Activated T-cell treated with anti-CD3 and anti-CD28 coated beads, Interleukin-2, amount 50 U/mL, for 24 hours (primary cell): ENCODE results near the gene MVB12B.

Source experiments
- DNase-seq: peaks from one replicate; pipeline ENCODE4 v3.0.0-alpha.2; 2020
- H3K27ac Mint-ChIP-seq: 2 replicates; pipeline ENCODE4 v1.8.0; 2020; ENCODE audit warnings: mild to moderate bottlenecking, mixed read lengths
- H3K27me3 Mint-ChIP-seq: 2 replicates; pipeline ENCODE4 v1.8.0; 2020; ENCODE audit warnings: mixed read lengths
- H3K36me3 Mint-ChIP-seq: 2 replicates; pipeline ENCODE4 v1.8.0; 2020; ENCODE audit warnings: low read depth, mixed read lengths
- H3K4me1 Mint-ChIP-seq: 2 replicates; pipeline ENCODE4 v1.8.0; 2020; ENCODE audit warnings: low read depth, mixed read lengths
- H3K4me3 Mint-ChIP-seq: 2 replicates; pipeline ENCODE4 v1.8.0; 2020; ENCODE audit warnings: mild to moderate bottlenecking, moderate library complexity, mixed read lengths
- H3K9me3 Mint-ChIP-seq: 2 replicates; pipeline ENCODE4 v1.8.0; 2020; ENCODE audit warnings: mixed read lengths

MVB12B gene

DNA sequence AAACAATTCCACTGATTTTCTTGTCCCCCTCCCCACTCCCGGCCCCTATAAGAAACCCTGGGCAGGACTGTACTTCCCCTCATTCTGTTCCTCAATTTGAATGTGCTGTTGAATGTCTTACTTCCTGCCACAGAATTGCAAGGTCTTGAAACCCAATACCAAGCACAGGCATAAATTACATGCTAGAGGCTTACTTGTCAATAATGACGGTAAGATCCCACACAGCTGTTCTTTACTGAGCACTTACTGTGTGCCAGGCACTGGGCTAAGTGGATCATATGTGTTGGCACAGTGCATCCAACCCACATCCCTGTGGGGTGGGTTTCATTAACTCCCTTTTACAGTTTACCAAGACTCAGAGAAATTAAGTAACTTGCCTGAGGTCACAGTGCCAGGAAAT, 63.4 kb downstream of the MVB12B start:
- no peaks in the 10 kb centered on the region for H3K27me3 Mint-ChIP-seq
- H3K36me3 Mint-ChIP-seq = peaks cover 14% of the 10 kb centered on the region
- H3K4me3 Mint-ChIP-seq = no peak overlapping the region
- no peak for DNase-seq
- no peaks in the 10 kb centered on the region for H3K9me3 Mint-ChIP-seq
- peaks cover 9% of the 10 kb centered on the region for H3K4me1 Mint-ChIP-seq
- no peak overlapping the region for H3K27ac Mint-ChIP-seq

DNA sequence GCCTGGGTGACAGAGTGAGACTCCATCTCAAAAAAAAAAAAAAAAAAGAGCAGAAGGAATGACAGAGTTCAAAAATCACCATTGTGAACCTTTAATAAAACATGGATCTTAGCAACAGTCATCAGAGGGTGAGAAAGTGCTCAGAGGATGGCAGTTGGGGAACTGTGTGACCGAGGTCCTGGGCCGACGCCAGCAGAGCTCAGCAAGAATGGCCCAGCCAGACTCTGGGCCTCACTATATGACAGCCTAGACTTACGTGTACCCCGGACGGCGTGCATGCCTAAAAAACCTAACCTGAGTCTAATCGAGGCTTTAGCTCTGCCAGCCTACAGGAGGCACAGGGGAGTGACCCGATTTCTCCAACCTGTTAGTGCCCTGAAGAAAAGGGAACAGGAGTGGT, 64.3 kb downstream of the MVB12B start:
- Mint-ChIP-seq H3K9me3 (no peaks in the 10 kb centered on the region), H3K4me3 (no peak overlapping the region), H3K36me3 (peaks cover 14% of the 10 kb centered on the region), H3K4me1 (peaks cover 18% of the 10 kb centered on the region), H3K27me3 (no peaks in the 10 kb centered on the region), H3K27ac (no peak overlapping the region)
- DNase-seq = no peak

DNA sequence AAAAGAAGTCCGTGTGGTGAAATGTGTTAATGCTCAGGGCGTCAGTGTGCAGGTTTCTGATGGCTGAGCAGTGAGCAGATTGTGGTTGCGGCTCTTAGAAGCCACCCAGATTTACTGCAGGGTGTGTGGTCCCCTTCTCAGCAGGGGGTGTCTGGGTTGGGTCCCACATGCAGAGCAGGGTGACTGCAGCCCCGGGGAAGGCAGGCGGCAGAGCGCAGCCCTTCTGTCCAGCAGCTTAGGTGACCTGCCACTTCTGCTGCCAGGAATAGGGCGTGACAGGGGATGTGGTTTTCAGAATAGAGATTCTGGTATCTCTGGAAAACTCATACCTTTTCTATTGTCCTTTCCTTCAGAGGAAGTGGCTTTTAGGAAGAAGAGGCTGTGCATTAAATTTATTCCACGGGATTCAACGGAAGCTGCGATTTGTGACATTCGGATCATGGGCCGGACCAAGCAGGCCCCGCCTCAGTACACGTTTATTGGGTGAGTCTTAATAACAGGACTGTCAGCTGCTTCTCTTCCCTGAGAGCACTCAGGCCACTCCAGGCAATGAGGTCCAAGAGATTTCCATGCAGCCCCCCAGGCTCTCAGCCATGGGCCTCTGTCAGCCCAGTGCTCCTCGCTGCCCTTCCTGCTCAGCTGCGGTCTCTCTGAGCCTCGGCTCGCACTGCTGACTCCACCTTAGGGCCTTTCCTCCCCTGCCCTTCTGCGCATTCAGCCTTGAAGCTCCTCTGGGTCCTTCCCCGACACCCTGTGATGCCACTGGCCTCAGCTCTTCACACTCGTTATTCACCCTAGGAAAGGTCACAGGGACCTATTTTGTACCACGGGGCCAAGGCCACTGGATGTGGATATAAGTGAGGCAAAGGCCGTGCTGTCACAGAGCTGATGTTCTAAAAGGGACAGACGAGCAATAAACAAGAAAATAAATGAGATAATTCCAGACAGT, 65.4 kb downstream of the MVB12B start:
- no peaks in the 10 kb centered on the region for H3K27me3 Mint-ChIP-seq
- no peak overlapping the region for H3K4me3 Mint-ChIP-seq

DNA sequence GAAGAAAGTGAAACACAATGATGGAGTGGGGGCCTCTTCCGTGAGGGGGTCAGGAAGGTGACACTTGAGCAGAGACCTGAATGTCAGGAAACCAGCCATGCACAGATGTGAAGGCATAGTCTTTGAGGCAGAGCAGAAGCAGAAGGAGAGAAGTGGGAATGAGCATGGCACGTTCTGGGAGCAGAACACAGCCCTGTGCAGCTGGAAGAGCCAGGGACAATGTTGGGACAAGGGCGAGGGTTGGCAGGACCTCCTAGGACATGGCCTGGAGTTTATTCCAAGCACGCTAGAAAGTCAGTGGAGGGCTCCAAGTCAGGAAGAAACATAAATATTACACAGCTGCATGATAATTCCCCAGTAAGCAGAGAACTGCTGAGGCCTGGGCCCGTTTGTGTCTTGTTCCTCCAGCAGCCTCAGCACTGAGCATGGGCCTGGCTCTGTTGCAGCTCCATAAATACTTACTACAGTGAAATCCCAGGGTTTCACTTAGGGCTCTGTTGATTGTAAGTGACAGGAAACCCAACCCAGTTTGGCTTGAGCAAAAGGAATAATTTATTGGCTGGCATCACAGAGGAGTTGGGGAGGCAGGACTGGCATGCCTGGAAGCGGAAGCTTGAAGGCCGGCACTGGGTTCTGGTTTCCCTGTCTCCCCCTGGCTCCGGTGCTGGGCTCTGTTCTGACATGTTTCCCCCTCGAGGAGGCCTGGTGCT, 66.2 kb downstream of the MVB12B start:
- no peak overlapping the region for H3K27ac Mint-ChIP-seq
- no peaks in the 10 kb centered on the region for H3K9me3 Mint-ChIP-seq
- H3K4me3 Mint-ChIP-seq = no peak overlapping the region
- H3K27me3 Mint-ChIP-seq = no peaks in the 10 kb centered on the region
- DNase-seq = no peak
- H3K36me3 Mint-ChIP-seq = peaks cover 8% of the 10 kb centered on the region
- H3K4me1 Mint-ChIP-seq = peaks cover 36% of the 10 kb centered on the region

More for the DNA sequence above, 65.4 kb downstream of the MVB12B start:
- DNase-seq = no peak
- H3K4me1 Mint-ChIP-seq = peaks cover 29% of the 10 kb centered on the region
- no peak overlapping the region for H3K27ac Mint-ChIP-seq
- peaks cover 12% of the 10 kb centered on the region for H3K36me3 Mint-ChIP-seq
- no peaks in the 10 kb centered on the region for H3K9me3 Mint-ChIP-seq

DNA sequence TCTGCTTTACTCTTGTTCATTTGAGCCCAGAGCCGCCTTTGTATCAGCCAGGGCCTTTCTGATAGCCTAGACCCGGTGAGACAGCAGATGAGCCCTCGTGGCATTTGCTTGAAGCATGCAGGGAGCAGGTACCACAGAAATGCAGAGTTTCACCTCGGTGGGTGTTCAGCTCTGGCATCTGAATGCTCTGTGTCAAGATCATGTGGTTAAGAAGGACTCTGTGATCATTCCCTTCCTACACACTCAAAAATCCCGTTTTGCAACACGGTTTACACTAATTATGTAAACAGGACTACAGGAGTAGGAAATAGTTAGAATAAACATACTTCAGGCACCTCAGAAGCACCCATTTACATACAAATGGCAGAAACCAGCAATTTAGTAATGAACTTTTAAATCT, 67.2 kb downstream of the MVB12B start:
- Mint-ChIP-seq H3K4me1 (peaks cover 47% of the 10 kb centered on the region), H3K27ac (no peak overlapping the region), H3K27me3 (no peaks in the 10 kb centered on the region), H3K4me3 (no peak overlapping the region), H3K9me3 (no peaks in the 10 kb centered on the region), H3K36me3 (peaks cover 8% of the 10 kb centered on the region)
- DNase-seq = no peak

DNA sequence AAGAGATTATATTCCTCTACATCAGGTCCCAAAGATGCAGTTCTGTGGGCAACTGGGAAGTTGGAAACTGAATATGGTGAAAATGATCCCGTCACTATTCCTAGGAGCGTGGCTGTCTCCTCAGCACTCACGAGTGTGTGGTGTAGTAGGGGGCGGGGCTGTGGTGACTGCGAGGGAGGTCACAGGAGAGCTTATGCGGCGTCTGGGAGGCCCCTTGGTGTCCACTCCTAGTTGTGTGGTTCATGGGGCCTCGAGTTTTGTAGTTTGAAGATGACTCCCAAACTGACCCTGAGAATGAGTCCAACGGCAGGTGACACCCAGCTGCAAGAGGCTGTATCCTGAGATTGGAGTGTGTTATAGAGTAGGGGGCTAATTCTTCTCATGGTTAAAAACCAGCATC, 68.2 kb downstream of the MVB12B start:
- peaks cover 4% of the 10 kb centered on the region for H3K27me3 Mint-ChIP-seq
- H3K4me3 Mint-ChIP-seq = no peak overlapping the region
- H3K4me1 Mint-ChIP-seq = peaks cover 47% of the 10 kb centered on the region
- peaks cover 8% of the 10 kb centered on the region for H3K36me3 Mint-ChIP-seq
- no peak overlapping the region for H3K27ac Mint-ChIP-seq
- no peak for DNase-seq
- H3K9me3 Mint-ChIP-seq = no peaks in the 10 kb centered on the region

DNA sequence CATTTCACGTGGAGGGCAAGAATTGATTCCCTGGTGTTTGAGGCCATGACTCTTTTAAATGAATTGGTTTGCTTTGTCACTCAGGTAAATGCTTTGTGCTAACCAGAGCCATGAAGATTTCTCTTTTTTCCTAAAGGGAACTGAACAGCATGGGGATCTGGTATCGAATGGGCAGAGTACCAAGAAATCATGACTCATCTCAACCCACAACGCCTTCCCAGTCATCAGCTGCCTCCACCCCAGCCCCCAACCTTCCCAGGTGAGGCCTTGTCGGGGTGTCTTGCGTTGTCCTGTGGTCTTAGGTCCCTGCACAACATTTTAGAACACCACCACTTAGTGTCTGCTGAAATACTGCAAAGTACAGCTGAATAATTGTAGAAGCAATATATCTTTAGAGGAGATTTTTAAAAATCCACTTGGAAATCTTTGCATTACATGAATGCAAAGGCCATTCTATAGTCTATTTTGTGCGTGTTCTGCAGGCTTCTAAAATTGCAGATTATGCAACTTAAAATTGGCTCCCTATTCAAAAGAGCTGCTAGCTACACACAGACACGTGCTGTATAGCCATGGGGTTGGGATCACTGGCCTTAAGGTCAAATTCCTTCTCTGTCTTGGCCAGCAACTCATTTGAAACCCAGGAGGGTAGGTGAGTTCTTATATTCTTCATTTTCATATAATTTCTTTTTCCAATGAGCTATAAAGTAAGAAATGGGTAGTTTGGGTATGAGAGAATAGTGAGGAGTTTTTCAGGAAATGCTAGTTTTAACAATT, 69.0 kb downstream of the MVB12B start:
- Mint-ChIP-seq H3K36me3 (peaks cover 8% of the 10 kb centered on the region), H3K4me3 (no peak overlapping the region)

DNA sequence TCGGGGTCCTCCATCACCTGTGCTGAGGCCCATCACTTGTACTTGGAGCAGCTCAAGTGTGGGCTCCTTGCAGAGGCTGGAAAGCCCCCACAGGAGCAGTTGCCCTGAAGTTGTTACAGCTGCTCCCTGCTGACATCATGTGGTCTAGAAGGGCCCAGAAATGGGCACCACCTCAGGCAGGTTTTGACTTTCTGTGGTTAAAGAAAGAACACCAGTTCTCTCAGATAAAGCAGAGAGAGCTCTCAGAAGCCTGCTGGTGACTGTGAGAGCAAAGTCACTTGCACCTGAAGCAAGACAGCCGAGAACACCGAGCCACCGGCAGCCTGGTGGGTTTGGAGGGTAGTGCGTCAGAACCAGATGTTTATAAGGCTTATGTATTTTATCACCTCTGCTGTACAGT, 70.4 kb downstream of the MVB12B start:
- Mint-ChIP-seq H3K4me3 (no peak overlapping the region), H3K36me3 (peaks cover 8% of the 10 kb centered on the region), H3K27ac (peak overlapping the region; percentile 66), H3K27me3 (peaks cover 4% of the 10 kb centered on the region), H3K9me3 (no peaks in the 10 kb centered on the region), H3K4me1 (peaks cover 45% of the 10 kb centered on the region)
- DNase-seq = peak; percentile 64

More for the DNA sequence above, 69.0 kb downstream of the MVB12B start:
- H3K27me3 Mint-ChIP-seq = peaks cover 4% of the 10 kb centered on the region
- H3K9me3 Mint-ChIP-seq = no peaks in the 10 kb centered on the region
- H3K4me1 Mint-ChIP-seq = peaks cover 43% of the 10 kb centered on the region
- DNase-seq = no peak
- H3K27ac Mint-ChIP-seq = peak overlapping the region; percentile 8

DNA sequence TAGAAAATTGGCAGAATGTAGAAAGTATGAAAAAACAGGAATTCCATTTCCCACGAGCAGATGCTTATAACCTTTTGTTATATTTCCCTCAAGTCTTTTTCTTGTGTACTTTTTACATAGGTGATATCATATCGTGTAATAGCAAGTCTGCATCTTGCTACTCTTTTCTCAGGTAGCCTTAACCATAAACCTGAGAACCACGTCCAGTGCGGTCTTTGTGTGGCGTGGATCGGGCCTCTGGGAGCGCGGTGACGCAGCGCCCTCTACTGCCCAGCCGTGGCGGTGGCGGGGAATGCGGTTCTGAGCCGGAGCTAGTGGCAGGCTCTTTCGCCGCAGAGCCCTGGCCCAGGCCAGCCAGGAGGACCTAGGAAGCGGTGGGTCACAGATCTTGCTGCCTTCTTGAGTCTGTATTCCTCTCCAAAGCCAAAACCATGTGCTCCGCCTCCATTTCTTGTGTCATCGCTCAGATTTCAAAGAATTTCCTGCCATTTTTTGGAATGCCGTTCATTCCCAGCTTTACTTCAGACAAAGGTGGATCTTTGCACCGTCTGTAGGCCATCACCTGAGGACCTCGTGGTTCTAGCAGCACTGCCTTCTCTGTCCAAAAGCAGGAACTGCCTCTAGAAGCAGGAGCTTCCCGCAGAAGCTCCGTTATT, 71.9 kb downstream of the MVB12B start:
- Mint-ChIP-seq H3K4me1 (peaks cover 53% of the 10 kb centered on the region), H3K36me3 (no peaks in the 10 kb centered on the region), H3K4me3 (no peak overlapping the region), H3K9me3 (no peaks in the 10 kb centered on the region), H3K27ac (no peak overlapping the region), H3K27me3 (peaks cover 4% of the 10 kb centered on the region)
- DNase-seq = peak; percentile 86

DNA sequence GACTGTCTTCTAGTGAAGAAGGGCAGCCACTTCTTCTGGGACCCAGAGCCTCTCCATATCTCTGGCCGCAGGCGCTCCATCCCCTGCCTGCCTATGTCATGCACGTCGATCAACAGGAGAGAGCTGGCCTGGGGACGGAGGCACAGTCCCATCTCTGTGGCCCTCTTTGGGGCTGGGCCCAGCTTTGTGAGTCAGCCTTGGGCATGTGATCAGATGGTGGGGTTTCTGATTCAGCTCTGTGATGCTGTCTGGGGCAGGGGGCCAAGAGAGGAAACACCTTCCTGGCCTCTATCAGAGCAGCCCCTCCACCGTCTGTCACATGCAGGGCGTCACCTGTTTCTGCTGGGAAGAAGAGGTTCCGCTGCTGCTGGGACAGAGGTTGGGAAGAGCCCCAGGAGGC, 72.6 kb downstream of the MVB12B start:
- Mint-ChIP-seq H3K4me1 (peaks cover 55% of the 10 kb centered on the region), H3K9me3 (no peaks in the 10 kb centered on the region), H3K27me3 (peaks cover 4% of the 10 kb centered on the region), H3K27ac (no peak overlapping the region), H3K4me3 (no peak overlapping the region), H3K36me3 (no peaks in the 10 kb centered on the region)
- DNase-seq = no peak

DNA sequence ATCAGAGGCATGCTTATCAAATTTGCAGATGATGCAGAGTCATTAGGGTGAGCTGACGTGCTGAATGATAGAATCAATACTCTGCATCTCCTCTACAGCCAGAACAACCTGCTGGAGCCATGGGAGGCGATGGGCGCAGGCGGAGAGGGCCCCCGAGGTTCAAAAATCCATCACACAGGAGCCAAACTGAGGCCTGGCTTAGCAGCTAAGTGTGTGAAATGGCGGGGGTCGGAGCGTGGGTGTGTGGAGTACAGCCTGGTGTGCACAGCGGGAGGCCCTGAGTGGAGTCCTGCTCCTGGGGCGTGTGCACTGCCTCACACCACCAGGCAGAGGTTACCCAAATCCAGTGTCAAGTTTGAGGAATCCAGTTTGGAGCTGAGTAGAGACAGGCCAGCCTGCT, 73.2 kb downstream of the MVB12B start:
- DNase-seq = no peak
- H3K36me3 Mint-ChIP-seq = no peaks in the 10 kb centered on the region
- no peak overlapping the region for H3K4me3 Mint-ChIP-seq
- no peak overlapping the region for H3K27ac Mint-ChIP-seq
- H3K4me1 Mint-ChIP-seq = peaks cover 51% of the 10 kb centered on the region
- H3K27me3 Mint-ChIP-seq = peaks cover 4% of the 10 kb centered on the region
- no peaks in the 10 kb centered on the region for H3K9me3 Mint-ChIP-seq

DNA sequence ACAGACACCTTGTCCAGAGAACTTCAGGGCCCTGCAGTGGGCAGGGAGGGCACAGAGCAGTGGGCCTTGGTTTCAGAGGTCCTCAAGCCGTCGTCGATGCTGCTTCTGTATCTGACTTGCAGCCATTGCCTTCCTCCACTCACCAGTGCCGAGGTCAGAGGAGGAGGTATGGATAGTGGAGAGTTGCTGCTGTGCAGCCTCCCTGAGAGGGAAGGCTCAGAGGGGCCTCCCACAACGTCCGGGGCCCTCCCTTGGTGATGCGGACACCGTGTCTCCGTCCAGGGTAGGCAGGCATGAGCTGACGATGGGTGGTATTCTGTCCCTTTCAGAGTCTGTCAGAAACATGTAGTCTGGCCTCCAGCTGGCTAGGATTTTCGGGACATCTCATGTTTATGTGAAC, 73.9 kb downstream of the MVB12B start:
- DNase-seq = no peak
- H3K4me3 Mint-ChIP-seq = no peak overlapping the region
- no peaks in the 10 kb centered on the region for H3K9me3 Mint-ChIP-seq
- peaks cover 43% of the 10 kb centered on the region for H3K4me1 Mint-ChIP-seq
- peaks cover 4% of the 10 kb centered on the region for H3K27me3 Mint-ChIP-seq
- no peaks in the 10 kb centered on the region for H3K36me3 Mint-ChIP-seq
- no peak overlapping the region for H3K27ac Mint-ChIP-seq

DNA sequence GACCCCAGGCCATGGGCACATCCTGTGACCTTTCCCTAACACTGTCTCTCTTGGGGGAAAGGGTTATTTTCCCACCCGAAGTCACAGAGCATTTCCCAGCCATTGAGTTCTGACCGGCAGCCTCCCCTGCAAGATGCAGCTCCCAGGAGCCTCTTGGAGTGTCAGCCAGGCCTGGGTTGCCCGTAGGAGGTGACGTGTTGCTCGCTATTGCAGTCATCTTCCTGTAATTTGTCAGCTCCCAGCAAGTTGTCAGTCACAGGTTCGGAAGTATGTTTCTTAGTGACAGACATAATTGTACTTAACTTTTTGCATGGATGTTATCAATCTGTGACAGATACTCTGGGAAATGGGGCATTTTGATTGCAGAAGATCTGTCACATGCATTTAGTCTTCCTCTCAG, 74.5 kb downstream of the MVB12B start:
- no peaks in the 10 kb centered on the region for H3K9me3 Mint-ChIP-seq
- no peak for DNase-seq
- no peaks in the 10 kb centered on the region for H3K36me3 Mint-ChIP-seq
- H3K4me3 Mint-ChIP-seq = no peak overlapping the region
- H3K27me3 Mint-ChIP-seq = peaks cover 4% of the 10 kb centered on the region
- no peak overlapping the region for H3K27ac Mint-ChIP-seq
- peaks cover 38% of the 10 kb centered on the region for H3K4me1 Mint-ChIP-seq

DNA sequence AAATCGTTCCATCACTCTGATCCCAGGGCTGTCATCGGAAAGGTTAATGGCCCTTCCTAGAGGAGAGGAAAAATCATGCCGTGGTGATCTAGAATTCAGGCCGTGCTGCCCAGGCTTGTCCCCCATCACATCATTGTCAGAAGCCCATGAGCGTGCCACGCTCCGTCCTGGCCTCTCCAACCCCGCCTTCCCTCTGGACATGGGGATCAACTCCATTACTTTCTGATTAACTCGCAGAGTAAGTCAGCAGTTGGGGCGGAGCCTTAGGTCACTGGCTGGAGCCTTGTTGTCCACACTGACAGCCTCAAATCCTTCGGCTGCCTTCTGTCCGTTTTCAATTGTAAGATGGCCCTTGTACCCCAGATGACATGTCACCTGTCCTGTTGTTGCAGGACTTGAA, 75.0 kb downstream of the MVB12B start:
- H3K36me3 Mint-ChIP-seq = no peaks in the 10 kb centered on the region
- no peak overlapping the region for H3K27ac Mint-ChIP-seq
- DNase-seq = no peak
- peaks cover 4% of the 10 kb centered on the region for H3K27me3 Mint-ChIP-seq
- no peak overlapping the region for H3K4me3 Mint-ChIP-seq
- no peaks in the 10 kb centered on the region for H3K9me3 Mint-ChIP-seq
- H3K4me1 Mint-ChIP-seq = peaks cover 33% of the 10 kb centered on the region
